Ovary (tissue), 9 donors: ENCODE measurements around the gene YJEFN3. TPM values are rescaled to one million over a fixed set of nuclear protein-coding genes. Genes with fewer than 3 reads are reported as not detected.

Source experiments
- DNase-seq, 5 donors: peaks; one replicate each; pipeline ENCODE4 v3.0.0-alpha.2; 2019 to 2020
- H3K27ac ChIP-seq, 2 donors: fragments of 200-600 bp; one replicate each; pipeline versions ENCODE4 v1.5.1 to v1.8.0; 2019 to 2022
- H3K27me3 ChIP-seq: fragments of 200-600 bp; one replicate; pipeline ENCODE4 v1.8.0; 2022
- H3K36me3 ChIP-seq: fragments of 200-600 bp; sonication (generic); one replicate; pipeline ENCODE4 v1.5.1; 2019
- H3K4me1 ChIP-seq: one replicate; pipeline ENCODE4 v1.8.1; 2013; ENCODE audit warnings: mild to moderate bottlenecking, moderate library complexity; ENCODE audit not compliant: insufficient read depth
- H3K4me3 ChIP-seq: fragments of 200-600 bp; sonication (generic); one replicate; pipeline ENCODE4 v1.5.1; 2017
- H3K9me3 ChIP-seq, 2 donors: fragments of 200-600 bp in 1 of 2; sonication (generic) in 1 of 2; one replicate each; pipeline versions ENCODE4 v1.5.1 to v1.8.1; 2013 to 2019; ENCODE audit warnings: mild to moderate bottlenecking in 1 of 2, moderate library complexity in 1 of 2
- CTCF ChIP-seq, 3 donors: fragments of 450-650 bp in 2 of 3; fragments of 200-600 bp in 1 of 3; IDR thresholded peaks; one replicate each; pipeline versions ENCODE4 v1.5.1 to v1.8.0; 2016 to 2022; ENCODE audit warnings: antibody characterized with exemption in 3 of 3, mild to moderate bottlenecking in 1 of 3
- EP300 ChIP-seq: sonication (generic); formaldehyde crosslinking; IDR thresholded peaks from one replicate; pipeline ENCODE4 v1.6.1; 2017; ENCODE audit warnings: antibody characterized with exemption
- POLR2A ChIP-seq: fragments of 450-650 bp; IDR thresholded peaks from one replicate; pipeline ENCODE4 v1.6.1; 2017; ENCODE audit warnings: antibody characterized with exemption, mild to moderate bottlenecking, moderate library complexity
- WGBS, 3 donors: extraction: QIAGEN DNeasy Blood & Tissue Kit in 1 of 3; methylation state at CpG; one replicate each; pipeline versions ENCODE4 v1.1.5 to v1.1.7; 2013 to 2017; 5-methylcytosine and 5-hydroxymethylcytosine counted together
- intact Hi-C, 4 donors: fragments of 100-400 bp; cut with DNase I; formaldehyde crosslinking; loops; one replicate each; pipeline versions ENCODE4 v1.11.0 to v1.15.1; 2022 to 2023
- polyA plus RNA-seq, 2 donors: library from polyadenylated mRNA; stranded (reverse); fragments of 200-250 nt in 1 of 2; fragments of 350-450 nt in 1 of 2; fragmentation: Illumina TruSeq in 1 of 2; extraction: RNeasy Lipid Tissue Mini Kit (QIAGEN cat#74804) in 1 of 2; gene quantifications; one replicate each; pipeline ENCODE4 v1.2.3, GENCODE V29; 2013 to 2014
- total RNA-seq, 7 donors: library from RNA; depleted of rRNA in 2 of 7; stranded (reverse); fragments of >200 nt in 2 of 7; fragmentation: NEBNext Ultra II Directional in 3 of 7; extraction: Animal tissue kit (Norgen Biotek cat#: 25700) in 3 of 7; gene quantifications; one replicate each; pipeline versions ENCODE4 v1.1.0 to v1.2.4, GENCODE V29; 2016 to 2023
- donor health status: DM: no; HTN: no; CAD: no; lungs with moderate emphysema.
- donor health status: DM: no; HTN: no; CAD: no.
- donor health status: Bipolar disorder and iron deficiency.
- donor health status: DM: yes; HTN: yes; CAD: no.
- donor health status: DM: no; HTN: no; CAD: no.
- donor health status: DM: yes; HTN: yes; CAD: no.

YJEFN3 gene
- total and polyA plus RNA-seq, 9 donors: 2.0 to 5.0 (median 2.9) TPM

GRCh38 chr19:19487950-19488874 is 40.5 kb upstream of the YJEFN3 start:
- no peaks in the 10 kb centered on the region for H3K9me3 ChIP-seq
- intact Hi-C loops: loop anchor here in 1 of 4 donors (10.0 kb wide), 1 partner anchor 63 kb away; no protein-coding TSS in a partner anchor
- no peaks in the 10 kb centered on the region for H3K27me3 ChIP-seq
- WGBS, 3 donors: 38 to 44% (median 42%) methylated on average over 20 of the region's 20 CpGs
- H3K4me1 ChIP-seq: peaks cover 23% of the 10 kb centered on the region
- TF ChIP-seq CTCF (IDR thresholded peaks at IDR 0.05): no peak
- TF ChIP-seq POLR2A: no peak
- TF ChIP-seq EP300: no peak
- peak in 2 of 5 donors; percentile 63 to 74 for DNase-seq
- H3K36me3 ChIP-seq: no peaks in the 10 kb centered on the region
- H3K4me3 ChIP-seq: no peak overlapping the region
- peak overlapping the region in 1 of 2 donors; percentile 81 for H3K27ac ChIP-seq

- Histone ChIP-seq H3K27ac (peak overlapping the region in 1 of 2 donors; percentile 81), H3K9me3 (no peaks in the 10 kb centered on the region), H3K36me3 (no peaks in the 10 kb centered on the region), H3K4me3 (no peak overlapping the region), H3K4me1 (peaks cover 23% of the 10 kb centered on the region), H3K27me3 (no peaks in the 10 kb centered on the region)
- peak; percentile 75 to 84 (median 81) for DNase-seq
- intact Hi-C loops: loop anchor here in 1 of 4 donors (10.0 kb wide), 1 partner anchor 64 kb away; no protein-coding TSS in a partner anchor
- 29 to 35% (median 32%) methylated on average over 14 of the region's 14 CpGs for WGBS, 3 donors
- TF ChIP-seq EP300: no peak
- no peak for TF ChIP-seq CTCF (IDR thresholded peaks at IDR 0.05)
- no peak for TF ChIP-seq POLR2A
Observed at GRCh38 chr19:19488875-19489690, 39.6 kb upstream of the YJEFN3 start.

GRCh38 chr19:19489804-19490204 is 38.9 kb upstream of the YJEFN3 start:
- peaks cover 23% of the 10 kb centered on the region for H3K4me1 ChIP-seq
- no peaks in the 10 kb centered on the region for H3K36me3 ChIP-seq
- WGBS, 3 donors: 55 to 64% (median 60%) methylated on average over 9 of the region's 9 CpGs
- DNase-seq: no peak
- intact Hi-C loops: loop anchor here (5.0 to 10.0 kb wide), 4 partner anchors 65 to 345 kb away; no protein-coding TSS in a partner anchor
- peak overlapping the region; percentile 38 to 81 for H3K27ac ChIP-seq
- no peaks in the 10 kb centered on the region for H3K9me3 ChIP-seq
- no peaks in the 10 kb centered on the region for H3K27me3 ChIP-seq
- no peak for TF ChIP-seq CTCF (IDR thresholded peaks at IDR 0.05)
- TF ChIP-seq EP300: no peak
- no peak for TF ChIP-seq POLR2A
- no peak overlapping the region for H3K4me3 ChIP-seq
